Measurements from ENCODE around the gene GPATCH3.
"Not testable (repeated sequence)": the region's sequence is repeated elsewhere in the genome, so short reads cannot be mapped to it uniquely, and the experiment has no call there.

The GPATCH3 gene
- 19.9 to 28.7 (median 26.5) reads per million in 3 experiments for total RNA-seq

- peak; percentile 84 for DNase-seq
Measured at GRCh38 chr1:26900001-26900814, at the start of gene GPATCH3. Gene GPATCH3, minus strand, starts transcription at chr1:26900467. Its CDS starts 25 bp downstream, at chr1:26900442.

- DNase-seq: no peak
Measured at GRCh38 chr1:26949926-26950319, 49.7 kb upstream of the GPATCH3 start.

- no peak for DNase-seq
Measured at GRCh38 chr1:26949266-26949925, 49.1 kb upstream of the GPATCH3 start.

GRCh38 chr1:26948725-26949057, 48.4 kb upstream of the GPATCH3 start:
- not testable (repeated sequence) for DNase-seq

GRCh38 chr1:26946270-26946669, 46.0 kb upstream of the GPATCH3 start:
- DNase-seq: no peak

- no peak for DNase-seq
Measured at GRCh38 chr1:26945728-26946127, 45.5 kb upstream of the GPATCH3 start.

- no peak for DNase-seq
Measured at GRCh38 chr1:26945138-26945537, 44.9 kb upstream of the GPATCH3 start.

- no peak for DNase-seq
Measured at GRCh38 chr1:26942656-26943055, 42.4 kb upstream of the GPATCH3 start.

- no peak for DNase-seq
Measured at GRCh38 chr1:26941311-26941710, 41.0 kb upstream of the GPATCH3 start.

- DNase-seq: no peak
Measured at GRCh38 chr1:26938659-26939025, 38.4 kb upstream of the GPATCH3 start.

GRCh38 chr1:26938004-26938658, 37.9 kb upstream of the GPATCH3 start:
- no peak for DNase-seq

GRCh38 chr1:26936823-26937222, 36.6 kb upstream of the GPATCH3 start:
- no peak for DNase-seq

GRCh38 chr1:26932531-26932930, 32.3 kb upstream of the GPATCH3 start:
- no peak for DNase-seq

- no peak for DNase-seq
Measured at GRCh38 chr1:26923711-26924110, 23.4 kb upstream of the GPATCH3 start.

GRCh38 chr1:26922901-26923300, 22.6 kb upstream of the GPATCH3 start:
- no peak for DNase-seq

- DNase-seq: no peak
Measured at GRCh38 chr1:26922431-26922729, 22.1 kb upstream of the GPATCH3 start.

GRCh38 chr1:26921540-26922430, 21.5 kb upstream of the GPATCH3 start, which contains the start of gene NUDC:
Gene NUDC, plus strand, starts transcription at chr1:26921743. Its CDS starts 106 bp downstream, at chr1:26921849.
- DNase-seq: peak; percentile 95

GRCh38 chr1:26921126-26921539, 20.9 kb upstream of the GPATCH3 start:
- DNase-seq: no peak

- no peak for DNase-seq
Measured at GRCh38 chr1:26915204-26915842, 15.1 kb upstream of the GPATCH3 start.

- DNase-seq: no peak
Measured at GRCh38 chr1:26913754-26914619, 13.7 kb upstream of the GPATCH3 start, which contains the start of gene NR0B2. Gene NR0B2, minus strand, starts transcription at chr1:26913975. Its CDS starts 35 bp downstream, at chr1:26913940.

GRCh38 chr1:26913389-26913753, 13.1 kb upstream of the GPATCH3 start:
- DNase-seq: no peak

Data from central memory CD4-positive, alpha-beta T cell (primary cell).